Choroid plexus epithelial cell (primary cell): ENCODE data around the gene KREMEN1.

Source experiments
- DNase-seq: peaks from one replicate; pipeline ENCODE4 v3.0.0-alpha.2; 2010; ENCODE audit warnings: low read depth
- H3K4me3 ChIP-seq: 2 replicates; pipeline ENCODE4 v1.5.1; 2011; ENCODE audit warnings: low read depth, mild to moderate bottlenecking, control low read depth, low read length, moderate library complexity
- TF ChIP-seq, protein P1 (sequence below): conservative IDR thresholded peaks from 2 replicates; pipeline ENCODE4 v1.5.1; 2011; ENCODE audit warnings: low read depth, mild to moderate bottlenecking, control low read depth, inconsistent platforms, low read length, moderate library complexity

Gene KREMEN1

GRCh38 chr22:29136782-29137700 is 64.2 kb downstream of the KREMEN1 start:
- H3K4me3 ChIP-seq, result no peak overlapping the region
- TF ChIP-seq, protein P1, sequence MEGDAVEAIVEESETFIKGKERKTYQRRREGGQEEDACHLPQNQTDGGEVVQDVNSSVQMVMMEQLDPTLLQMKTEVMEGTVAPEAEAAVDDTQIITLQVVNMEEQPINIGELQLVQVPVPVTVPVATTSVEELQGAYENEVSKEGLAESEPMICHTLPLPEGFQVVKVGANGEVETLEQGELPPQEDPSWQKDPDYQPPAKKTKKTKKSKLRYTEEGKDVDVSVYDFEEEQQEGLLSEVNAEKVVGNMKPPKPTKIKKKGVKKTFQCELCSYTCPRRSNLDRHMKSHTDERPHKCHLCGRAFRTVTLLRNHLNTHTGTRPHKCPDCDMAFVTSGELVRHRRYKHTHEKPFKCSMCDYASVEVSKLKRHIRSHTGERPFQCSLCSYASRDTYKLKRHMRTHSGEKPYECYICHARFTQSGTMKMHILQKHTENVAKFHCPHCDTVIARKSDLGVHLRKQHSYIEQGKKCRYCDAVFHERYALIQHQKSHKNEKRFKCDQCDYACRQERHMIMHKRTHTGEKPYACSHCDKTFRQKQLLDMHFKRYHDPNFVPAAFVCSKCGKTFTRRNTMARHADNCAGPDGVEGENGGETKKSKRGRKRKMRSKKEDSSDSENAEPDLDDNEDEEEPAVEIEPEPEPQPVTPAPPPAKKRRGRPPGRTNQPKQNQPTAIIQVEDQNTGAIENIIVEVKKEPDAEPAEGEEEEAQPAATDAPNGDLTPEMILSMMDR, result no peak
- no peak for DNase-seq

- TF ChIP-seq, protein P1, result no peak
- no peak for DNase-seq
- no peak overlapping the region for H3K4me3 ChIP-seq
Observed at GRCh38 chr22:29138556-29139305, 65.9 kb downstream of the KREMEN1 start.

GRCh38 chr22:29139965-29140782 is 67.3 kb downstream of the KREMEN1 start:
- peak; percentile 81 for DNase-seq
- TF ChIP-seq, protein P1, result no peak

DNA sequence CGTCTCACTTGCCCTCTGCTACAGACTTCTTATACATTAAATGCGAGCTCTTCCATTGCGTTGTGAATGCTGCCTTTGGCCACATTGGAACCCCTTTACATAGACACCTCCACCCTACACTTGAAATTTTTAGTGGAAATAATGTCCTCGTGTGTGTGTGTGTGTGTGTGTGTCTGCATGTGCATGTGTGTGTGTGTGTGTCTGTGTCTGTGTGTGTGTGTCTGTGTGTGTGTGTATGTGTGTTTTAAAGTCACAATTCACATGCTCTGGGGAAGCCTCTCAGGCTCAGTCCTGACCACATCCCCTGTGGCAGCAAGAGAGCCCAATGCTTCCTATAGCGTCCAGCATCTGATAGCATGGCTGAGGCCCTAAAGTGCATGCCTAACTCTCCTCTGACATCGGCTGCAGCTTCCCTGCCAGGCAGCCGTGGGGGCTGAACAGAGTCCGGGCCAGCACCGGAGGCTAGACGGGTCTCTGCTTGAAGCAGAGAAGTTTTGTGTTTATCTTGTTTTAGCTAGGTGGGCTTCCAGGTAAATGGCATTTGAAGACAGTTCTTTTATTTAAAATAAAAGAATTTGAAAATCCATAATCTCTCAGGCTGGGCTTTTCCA is 68.3 kb downstream of the KREMEN1 start:
- TF ChIP-seq, protein P1, result no peak
- no peak for DNase-seq
- no peak overlapping the region for H3K4me3 ChIP-seq

More at GRCh38 chr22:29139965-29140782, 67.3 kb downstream of the KREMEN1 start:
- no peak overlapping the region for H3K4me3 ChIP-seq

GRCh38 chr22:29142116-29142515 is 69.3 kb downstream of the KREMEN1 start:
- peak; percentile 19 for DNase-seq
- H3K4me3 ChIP-seq, result no peak overlapping the region
- TF ChIP-seq, protein P1, result no peak
